ENCODE results near the gene SLC12A4. TPM values are rescaled to one million over a fixed set of nuclear protein-coding genes. Genes with fewer than 3 reads are reported as not detected.
A peak's percentile ranks its signal among the peaks of the same experiment; 100 is the strongest.

The SLC12A4 gene
- total RNA-seq, 1 experiment from 2014 or later, result 41.9 TPM

- H3K27ac ChIP-seq (ENCODE audit: low read depth, low read length, poor library complexity, severe bottlenecking), result no peak overlapping the region
- no peaks in the 10 kb centered on the region for H3K27me3 ChIP-seq (replicated peaks; ENCODE audit: insufficient read depth, low read depth, low read length, poor library complexity)
- no peak for DNase-seq (ENCODE audit: low spot score)
- no peak for TF ChIP-seq EZH2 (IDR thresholded peaks at IDR 0.05; ENCODE audit: borderline replicate concordance, low read depth, low read length, poor library complexity, severe bottlenecking)
- H3K36me3 ChIP-seq (ENCODE audit: insufficient read depth, low read length, poor library complexity, severe bottlenecking), result peaks cover 38% of the 10 kb centered on the region
- no peaks in the 10 kb centered on the region for H3K4me1 ChIP-seq (ENCODE audit: insufficient read depth, low read length, poor library complexity, severe bottlenecking)
- BruUV-seq (replicated peaks), result no TSS peak
- POLR2A ChIA-PET (ENCODE audit: low non-redundant PET), result no interaction called here
- H3K9me3 ChIP-seq (ENCODE audit: low read depth, low read length, poor library complexity, severe bottlenecking), result no peaks in the 10 kb centered on the region
- no peak overlapping the region for H3K4me3 ChIP-seq (ENCODE audit: low read depth, low read length, poor library complexity, severe bottlenecking)
- intact Hi-C loops (cut with micrococcal nuclease; ENCODE audit: unreplicated experiment), result no loop called here
- CTCF ChIA-PET, result no interaction called here
These were observed 23.0 kb downstream of the SLC12A4 start for GRCh38 chr16:67945392-67945933.

GRCh38 chr16:67944690-67945391 is 23.6 kb downstream of the SLC12A4 start:
- TF ChIP-seq EZH2 (IDR thresholded peaks at IDR 0.05; ENCODE audit: borderline replicate concordance, low read depth, low read length, poor library complexity, severe bottlenecking) (no peak), CTCF (conservative IDR thresholded peaks at IDR 0.05; ENCODE audit: low read depth, low read length) (no peak)
- Histone ChIP-seq H3K9me3 (ENCODE audit: low read depth, low read length, poor library complexity, severe bottlenecking) (no peaks in the 10 kb centered on the region), H3K27ac (ENCODE audit: low read depth, low read length, poor library complexity, severe bottlenecking) (no peak overlapping the region), H3K27me3 (replicated peaks; ENCODE audit: insufficient read depth, low read depth, low read length, poor library complexity) (no peaks in the 10 kb centered on the region), H3K4me3 (ENCODE audit: low read depth, low read length, poor library complexity, severe bottlenecking) (no peak overlapping the region), H3K36me3 (ENCODE audit: insufficient read depth, low read length, poor library complexity, severe bottlenecking) (peaks cover 33% of the 10 kb centered on the region), H3K4me1 (ENCODE audit: insufficient read depth, low read length, poor library complexity, severe bottlenecking) (no peaks in the 10 kb centered on the region)
- POLR2A ChIA-PET (ENCODE audit: low non-redundant PET), result no interaction called here
- CTCF ChIA-PET, result no interaction called here
- intact Hi-C loops (cut with micrococcal nuclease; ENCODE audit: unreplicated experiment), result no loop called here
- DNase-seq (ENCODE audit: low spot score), result no peak
- BruUV-seq (replicated peaks), result no TSS peak

GRCh38 chr16:67943619-67944504 is 24.6 kb downstream of the SLC12A4 start, which contains the start of gene LCAT:
LCAT (minus strand) TSS chr16:67944120; CDS start chr16:67944101, 19 bp downstream.
- intact Hi-C loops (cut with micrococcal nuclease; ENCODE audit: unreplicated experiment), result no loop called here
- BruUV-seq (replicated peaks), result no TSS peak
- Histone ChIP-seq H3K27me3 (replicated peaks; ENCODE audit: insufficient read depth, low read depth, low read length, poor library complexity) (no peaks in the 10 kb centered on the region), H3K9me3 (ENCODE audit: low read depth, low read length, poor library complexity, severe bottlenecking) (no peaks in the 10 kb centered on the region), H3K4me1 (ENCODE audit: insufficient read depth, low read length, poor library complexity, severe bottlenecking) (no peaks in the 10 kb centered on the region), H3K27ac (ENCODE audit: low read depth, low read length, poor library complexity, severe bottlenecking) (peak within 1 kb of the TSS; percentile 50), H3K4me3 (ENCODE audit: low read depth, low read length, poor library complexity, severe bottlenecking) (no peak within 1 kb of the TSS), H3K36me3 (ENCODE audit: insufficient read depth, low read length, poor library complexity, severe bottlenecking) (peaks cover 29% of the 10 kb centered on the region)
- DNase-seq (ENCODE audit: low spot score), result peak; percentile 29
- ChIA-PET CTCF (no interaction called here), POLR2A (ENCODE audit: low non-redundant PET) (no interaction called here)
- TF ChIP-seq CTCF (conservative IDR thresholded peaks at IDR 0.05; ENCODE audit: low read depth, low read length) (no peak), EZH2 (IDR thresholded peaks at IDR 0.05; ENCODE audit: borderline replicate concordance, low read depth, low read length, poor library complexity, severe bottlenecking) (no peak)
